Mesenchymal stem cell (in vitro differentiated cells and primary cell): ENCODE data around the gene SPON2.

Experiments used
- DNase-seq: peaks from one replicate; pipeline ENCODE4 v3.0.0-alpha.2; 2013
- H2AFZ ChIP-seq: one replicate; pipeline ENCODE4 v1.6.1; 2013; ENCODE audit warnings: low read depth, mild to moderate bottlenecking, control low read depth, inconsistent platforms, low read length, moderate library complexity
- H2AK5ac ChIP-seq: 2 replicates; pipeline ENCODE4 v1.6.1; 2013; ENCODE audit warnings: low read length, moderate library complexity, mild to moderate bottlenecking, inconsistent platforms; ENCODE audit not compliant: severe bottlenecking
- H2BK120ac ChIP-seq: one replicate; pipeline ENCODE4 v1.6.1; 2013; ENCODE audit warnings: low read depth, mild to moderate bottlenecking, inconsistent platforms, low read length, moderate library complexity
- H2BK12ac ChIP-seq, 2 experiments: one replicate each; pipeline ENCODE4 v1.6.1; 2013; ENCODE audit warnings: inconsistent platforms in 2 of 2, low read length in 2 of 2, mild to moderate bottlenecking in 2 of 2, moderate library complexity in 2 of 2, control low read depth in 1 of 2
- H2BK15ac ChIP-seq: one replicate; pipeline ENCODE4 v1.6.1; 2013; ENCODE audit warnings: mild to moderate bottlenecking, low read depth, inconsistent platforms; ENCODE audit not compliant: poor library complexity, severe bottlenecking
- H2BK5ac ChIP-seq: 2 replicates; pipeline ENCODE4 v1.6.1; 2013; ENCODE audit warnings: low read depth, mild to moderate bottlenecking, low read length, control low read depth, inconsistent platforms; ENCODE audit not compliant: poor library complexity, severe bottlenecking
- H3K14ac ChIP-seq, 2 experiments: one replicate each; pipeline ENCODE4 v1.6.1; 2013; ENCODE audit warnings: inconsistent platforms in 2 of 2, low read length in 2 of 2, control low read depth in 1 of 2, mild to moderate bottlenecking in 1 of 2, moderate library complexity in 1 of 2
- H3K18ac ChIP-seq, 2 experiments: one replicate each; pipeline ENCODE4 v1.6.1; 2013; ENCODE audit warnings: inconsistent platforms in 2 of 2, low read length in 2 of 2, control low read depth in 1 of 2, low read depth in 1 of 2, mild to moderate bottlenecking in 1 of 2
- H3K23ac ChIP-seq, 2 experiments: one replicate each; pipeline ENCODE4 v1.6.1; 2013; ENCODE audit warnings: inconsistent platforms in 2 of 2, low read length in 2 of 2, mild to moderate bottlenecking in 2 of 2, moderate library complexity in 2 of 2, control low read depth in 1 of 2
- H3K27ac ChIP-seq: 2 replicates; pipeline ENCODE4 v1.5.1; 2013; ENCODE audit warnings: mild to moderate bottlenecking, moderate library complexity, low read length, control low read depth, inconsistent platforms; ENCODE audit not compliant: poor library complexity, severe bottlenecking
- H3K27me3 ChIP-seq, 2 experiments: 2 replicates each; pipeline versions ENCODE4 v1.6.1 to v1.7.0; 2013; ENCODE audit warnings: low read length in 2 of 2, mild to moderate bottlenecking in 2 of 2, moderate library complexity in 2 of 2, control low read depth in 1 of 2, inconsistent platforms in 1 of 2; ENCODE audit not compliant: control insufficient read depth in 1 of 2, insufficient read depth in 1 of 2
- H3K36me3 ChIP-seq, 2 experiments: 2 replicates each; pipeline versions ENCODE4 v1.6.1 to v1.7.0; 2013; ENCODE audit warnings: low read length in 2 of 2, control low read depth in 1 of 2, inconsistent platforms in 1 of 2, low read depth in 1 of 2, mild to moderate bottlenecking in 1 of 2; ENCODE audit not compliant: insufficient read depth in 2 of 2, control insufficient read depth in 1 of 2
- H3K4ac ChIP-seq, 2 experiments: one replicate each; pipeline ENCODE4 v1.6.1; 2013; ENCODE audit warnings: inconsistent platforms in 2 of 2, low read length in 2 of 2, mild to moderate bottlenecking in 2 of 2, moderate library complexity in 2 of 2, control low read depth in 1 of 2, low read depth in 1 of 2
- H3K4me1 ChIP-seq: 2 replicates; pipeline ENCODE4 v1.6.1; 2013; ENCODE audit warnings: low read depth, low read length, control low read depth; ENCODE audit not compliant: control insufficient read depth, insufficient read depth
- H3K4me2 ChIP-seq: 2 replicates; pipeline ENCODE4 v1.6.1; 2013; ENCODE audit warnings: low read length, mild to moderate bottlenecking, inconsistent platforms; ENCODE audit not compliant: poor library complexity, severe bottlenecking
- H3K4me3 ChIP-seq, 2 experiments: 2 replicates each; pipeline versions ENCODE4 v1.5.1 to v1.7.0; 2013; ENCODE audit warnings: low read length in 2 of 2, mild to moderate bottlenecking in 2 of 2, control low read depth in 1 of 2, low read depth in 1 of 2; ENCODE audit not compliant: insufficient read depth in 1 of 2
- H3K79me1 ChIP-seq: replicated peaks from 2 replicates; pipeline ENCODE4 v1.6.1; 2013; ENCODE audit warnings: mild to moderate bottlenecking, control low read depth, low read length, inconsistent platforms; ENCODE audit not compliant: poor library complexity, severe bottlenecking
- H3K9ac ChIP-seq: 2 replicates; pipeline ENCODE4 v1.7.0; 2013; ENCODE audit warnings: mild to moderate bottlenecking, low read length, moderate library complexity
- H3K9me3 ChIP-seq: 2 replicates; pipeline ENCODE4 v1.7.0; 2013; ENCODE audit warnings: mild to moderate bottlenecking, low read length; ENCODE audit not compliant: control insufficient read depth
- H4K8ac ChIP-seq: one replicate; pipeline ENCODE4 v1.6.1; 2013; ENCODE audit warnings: inconsistent platforms, mild to moderate bottlenecking, low read length, moderate library complexity
- H4K91ac ChIP-seq: one replicate; pipeline ENCODE4 v1.6.1; 2013; ENCODE audit warnings: mild to moderate bottlenecking, low read length, inconsistent platforms
- WGBS: methylation state at CpG from one replicate; pipeline ENCODE4 v1.1.7; 2013; ENCODE audit warnings: mixed read lengths; 5-methylcytosine and 5-hydroxymethylcytosine counted together

SPON2 gene

GRCh38 chr4:1208266-1208961, 36.0 kb upstream of the SPON2 start:
- H4K8ac ChIP-seq = peak overlapping the region; percentile 88
- H3K14ac ChIP-seq = peak overlapping the region in 1 of 2 experiments; percentile 98
- H3K23ac ChIP-seq = peak overlapping the region in 1 of 2 experiments; percentile 65
- peak overlapping the region; percentile 66 for H2BK15ac ChIP-seq
- H2AFZ ChIP-seq = no peak overlapping the region
- H3K4me1 ChIP-seq = peaks cover 75% of the 10 kb centered on the region
- peak overlapping the region; percentile 96 for H4K91ac ChIP-seq
- 93% methylated on average over 37 of the region's 37 CpGs for WGBS
- peak overlapping the region; percentile 93 for H2BK120ac ChIP-seq
- peak overlapping the region; percentile 70 for H3K9ac ChIP-seq
- peak overlapping the region; percentile 40 for H2BK5ac ChIP-seq
- peaks cover 17% of the 10 kb centered on the region for H3K79me1 ChIP-seq
- peak overlapping the region; percentile 75 for H3K27ac ChIP-seq
- no peak for DNase-seq
- H3K18ac ChIP-seq = peak overlapping the region; percentile 87 to 90
- peak overlapping the region; percentile 34 to 100 for H2BK12ac ChIP-seq
- H2AK5ac ChIP-seq = peak overlapping the region; percentile 76
- H3K36me3 ChIP-seq = peaks cover 27 to 61% of the 10 kb centered on the region in 2 experiments
- no peaks in the 10 kb centered on the region for H3K9me3 ChIP-seq
- peak overlapping the region in 1 of 2 experiments; percentile 19 for H3K4me3 ChIP-seq
- H3K4me2 ChIP-seq = no peak overlapping the region
- H3K4ac ChIP-seq = peak overlapping the region; percentile 75 to 94
- H3K27me3 ChIP-seq = no peaks in the 10 kb centered on the region

GRCh38 chr4:1207603-1208265, 35.4 kb upstream of the SPON2 start:
- H2AFZ ChIP-seq = no peak overlapping the region

GRCh38 chr4:1207157-1207470, 34.7 kb upstream of the SPON2 start:
- Histone ChIP-seq H2AK5ac (no peak overlapping the region), H3K27ac (no peak overlapping the region), H2BK12ac (peak overlapping the region in 1 of 2 experiments; percentile 92), H3K79me1 (peaks cover 8% of the 10 kb centered on the region), H4K91ac (peak overlapping the region; percentile 34), H4K8ac (peak overlapping the region; percentile 16), H3K4me1 (peaks cover 70% of the 10 kb centered on the region), H2AFZ (no peak overlapping the region), H3K36me3 (peaks cover 14 to 53% of the 10 kb centered on the region in 2 experiments), H2BK120ac (peak overlapping the region; percentile 8), H3K9me3 (no peaks in the 10 kb centered on the region), H3K18ac (peak overlapping the region in 1 of 2 experiments; percentile 90), H3K27me3 (no peaks in the 10 kb centered on the region), H3K9ac (no peak overlapping the region), H2BK5ac (no peak overlapping the region), H3K4ac (peak overlapping the region; percentile 62 to 75), H3K14ac (no peak overlapping the region), H3K4me2 (no peak overlapping the region), H2BK15ac (peak overlapping the region; percentile 60), H3K4me3 (no peak overlapping the region), H3K23ac (no peak overlapping the region)
- 96% methylated on average over 10 of the region's 12 CpGs for WGBS
- no peak for DNase-seq

More at GRCh38 chr4:1207603-1208265, 35.4 kb upstream of the SPON2 start:
- Histone ChIP-seq H2BK12ac (peak overlapping the region; percentile 34 to 100), H3K4me2 (no peak overlapping the region), H3K9me3 (no peaks in the 10 kb centered on the region), H3K27me3 (no peaks in the 10 kb centered on the region), H2BK15ac (peak overlapping the region; percentile 2), H2AK5ac (peak overlapping the region; percentile 7), H2BK120ac (peak overlapping the region; percentile 93), H3K27ac (peak overlapping the region; percentile 75), H3K18ac (peak overlapping the region; percentile 87 to 90), H3K9ac (peak overlapping the region; percentile 70), H3K4ac (peak overlapping the region; percentile 75 to 94), H2BK5ac (peak overlapping the region; percentile 40), H4K91ac (peak overlapping the region; percentile 90), H3K79me1 (peaks cover 11% of the 10 kb centered on the region), H3K23ac (peak overlapping the region in 1 of 2 experiments; percentile 65), H3K4me1 (peaks cover 70% of the 10 kb centered on the region), H3K4me3 (peak overlapping the region in 1 of 2 experiments; percentile 19), H3K14ac (peak overlapping the region in 1 of 2 experiments; percentile 98), H3K36me3 (peaks cover 20 to 55% of the 10 kb centered on the region in 2 experiments), H4K8ac (peak overlapping the region; percentile 64)
- DNase-seq = peak; percentile 61
- 87% methylated on average over 28 of the region's 31 CpGs for WGBS
